ENCODE results near the gene ITPR1. TPM values are rescaled to one million over a fixed set of nuclear protein-coding genes. Genes with fewer than 3 reads are reported as not detected.

ITPR1 gene
- total RNA-seq, 4 donors from 2014 or later, result 15.3 to 50.2 (median 28.7) TPM

GRCh38 chr3:4522947-4523346 is 29.8 kb downstream of the ITPR1 start:
- H3K4me3 ChIP-seq, result no peak overlapping the region
- no peak for DNase-seq
- intact Hi-C loops (cut with DNase I; ENCODE audit: low total_unique reads) (no loop called here), in situ Hi-C loops (cut with MboI; ENCODE audit: low pct_ligation_motif_present in 1 of 4, low pct_unique_long_range_greater_than_20kb in 1 of 4, low sequenced_read_pairs in 3 of 4) (no loop called here)
- TF ChIP-seq POLR2A (IDR thresholded peaks at IDR 0.05) (no peak), CTCF (IDR thresholded peaks at IDR 0.05) (no peak), EP300 (IDR thresholded peaks at IDR 0.05; ENCODE audit: low read depth) (no peak), POLR2AphosphoS5 (IDR thresholded peaks at IDR 0.05) (no peak)
- 76 to 91% methylated on average over 6 to 7 of the region's 7 CpGs for WGBS, 2 donors (ENCODE audit: low coverage in 1 of 2)
- H3K36me3 ChIP-seq, result no peaks in the 10 kb centered on the region
- H3K27me3 ChIP-seq, result no peaks in the 10 kb centered on the region
- no peaks in the 10 kb centered on the region for H3K9me3 ChIP-seq
- peaks cover 3 to 24% (median 8%) of the 10 kb centered on the region in 4 donors for H3K4me1 ChIP-seq
- peak overlapping the region in 1 of 4 donors; percentile 55 for H3K27ac ChIP-seq

- Histone ChIP-seq H3K27me3 (no peaks in the 10 kb centered on the region), H3K36me3 (no peaks in the 10 kb centered on the region), H3K27ac (peak overlapping the region in 2 of 4 donors; percentile 2 to 55), H3K4me1 (peaks cover 3 to 20% (median 8%) of the 10 kb centered on the region in 4 donors), H3K9me3 (no peaks in the 10 kb centered on the region), H3K4me3 (no peak overlapping the region)
- in situ Hi-C loops (cut with MboI; ENCODE audit: low pct_ligation_motif_present in 1 of 4, low pct_unique_long_range_greater_than_20kb in 1 of 4, low sequenced_read_pairs in 3 of 4) (no loop called here), intact Hi-C loops (cut with DNase I; ENCODE audit: low total_unique reads) (no loop called here)
- 46 to 50% methylated on average over 9 to 12 of the region's 12 CpGs for WGBS, 2 donors (ENCODE audit: low coverage in 1 of 2)
- TF ChIP-seq POLR2A (IDR thresholded peaks at IDR 0.05), result no peak
- no peak for TF ChIP-seq CTCF (IDR thresholded peaks at IDR 0.05)
- TF ChIP-seq EP300 (IDR thresholded peaks at IDR 0.05; ENCODE audit: low read depth), result no peak
- no peak for TF ChIP-seq POLR2AphosphoS5 (IDR thresholded peaks at IDR 0.05)
- no peak for DNase-seq
Measured at GRCh38 chr3:4523710-4524698, 30.9 kb downstream of the ITPR1 start.

- Histone ChIP-seq H3K4me3 (no peak overlapping the region), H3K9me3 (no peaks in the 10 kb centered on the region), H3K27me3 (no peaks in the 10 kb centered on the region), H3K27ac (no peak overlapping the region), H3K4me1 (peaks cover 3 to 19% (median 8%) of the 10 kb centered on the region in 4 donors), H3K36me3 (no peaks in the 10 kb centered on the region)
- in situ Hi-C loops (cut with MboI; ENCODE audit: low pct_ligation_motif_present in 1 of 4, low pct_unique_long_range_greater_than_20kb in 1 of 4, low sequenced_read_pairs in 3 of 4) (no loop called here), intact Hi-C loops (cut with DNase I; ENCODE audit: low total_unique reads) (no loop called here)
- no peak for DNase-seq
- WGBS, 2 donors (ENCODE audit: low coverage in 1 of 2), result 82 to 83% methylated on average over 3 of the region's 3 CpGs
- TF ChIP-seq POLR2AphosphoS5 (IDR thresholded peaks at IDR 0.05) (no peak), EP300 (IDR thresholded peaks at IDR 0.05; ENCODE audit: low read depth) (no peak), POLR2A (IDR thresholded peaks at IDR 0.05) (no peak), CTCF (IDR thresholded peaks at IDR 0.05) (no peak)
Measured at GRCh38 chr3:4525560-4526223, 32.5 kb downstream of the ITPR1 start.

GRCh38 chr3:4528320-4528719 is 35.2 kb downstream of the ITPR1 start:
- H3K4me1 ChIP-seq, result peaks cover 3 to 30% (median 8%) of the 10 kb centered on the region in 4 donors
- TF ChIP-seq EP300 (IDR thresholded peaks at IDR 0.05; ENCODE audit: low read depth) (no peak), POLR2AphosphoS5 (IDR thresholded peaks at IDR 0.05) (no peak), POLR2A (IDR thresholded peaks at IDR 0.05) (no peak), CTCF (IDR thresholded peaks at IDR 0.05) (no peak)
- no peak for DNase-seq
- no peaks in the 10 kb centered on the region for H3K9me3 ChIP-seq
- no peak overlapping the region for H3K27ac ChIP-seq
- no peaks in the 10 kb centered on the region for H3K36me3 ChIP-seq
- in situ Hi-C loops (cut with MboI; ENCODE audit: low pct_ligation_motif_present in 1 of 4, low pct_unique_long_range_greater_than_20kb in 1 of 4, low sequenced_read_pairs in 3 of 4), result no loop called here
- H3K4me3 ChIP-seq, result no peak overlapping the region
- intact Hi-C loops (cut with DNase I; ENCODE audit: low total_unique reads), result no loop called here
- WGBS, 2 donors (ENCODE audit: low coverage in 1 of 2), result 63 to 67% methylated on average over 3 to 5 of the region's 5 CpGs
- no peaks in the 10 kb centered on the region for H3K27me3 ChIP-seq
